Measurements from ENCODE around the gene KCNK10.

The KCNK10 gene

DNA sequence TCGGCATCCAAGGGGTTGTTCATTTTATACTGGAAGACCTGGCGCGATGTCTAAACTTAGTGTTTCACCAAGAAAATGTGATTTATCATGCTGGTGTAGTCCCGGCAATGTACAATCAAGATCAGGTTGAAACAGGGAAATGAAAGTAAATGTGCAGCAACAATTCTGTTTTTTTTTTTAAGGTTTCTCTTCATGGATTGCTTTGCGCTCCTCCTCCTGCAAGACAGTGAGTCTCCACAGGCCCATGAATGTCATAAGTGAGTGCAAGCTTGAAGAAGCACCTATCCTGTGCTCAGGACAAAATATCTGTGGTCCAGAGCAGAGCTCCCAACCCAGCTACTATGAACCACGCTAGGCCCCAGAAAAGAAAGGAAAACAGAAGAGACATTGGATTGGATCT, 143.4 kb downstream of the KCNK10 start:
- TF ChIP-seq, protein P1, sequence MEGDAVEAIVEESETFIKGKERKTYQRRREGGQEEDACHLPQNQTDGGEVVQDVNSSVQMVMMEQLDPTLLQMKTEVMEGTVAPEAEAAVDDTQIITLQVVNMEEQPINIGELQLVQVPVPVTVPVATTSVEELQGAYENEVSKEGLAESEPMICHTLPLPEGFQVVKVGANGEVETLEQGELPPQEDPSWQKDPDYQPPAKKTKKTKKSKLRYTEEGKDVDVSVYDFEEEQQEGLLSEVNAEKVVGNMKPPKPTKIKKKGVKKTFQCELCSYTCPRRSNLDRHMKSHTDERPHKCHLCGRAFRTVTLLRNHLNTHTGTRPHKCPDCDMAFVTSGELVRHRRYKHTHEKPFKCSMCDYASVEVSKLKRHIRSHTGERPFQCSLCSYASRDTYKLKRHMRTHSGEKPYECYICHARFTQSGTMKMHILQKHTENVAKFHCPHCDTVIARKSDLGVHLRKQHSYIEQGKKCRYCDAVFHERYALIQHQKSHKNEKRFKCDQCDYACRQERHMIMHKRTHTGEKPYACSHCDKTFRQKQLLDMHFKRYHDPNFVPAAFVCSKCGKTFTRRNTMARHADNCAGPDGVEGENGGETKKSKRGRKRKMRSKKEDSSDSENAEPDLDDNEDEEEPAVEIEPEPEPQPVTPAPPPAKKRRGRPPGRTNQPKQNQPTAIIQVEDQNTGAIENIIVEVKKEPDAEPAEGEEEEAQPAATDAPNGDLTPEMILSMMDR (IDR thresholded peaks at IDR 0.05; ENCODE audit: borderline replicate concordance, insufficient read depth, low read depth, low read length): no peak

DNA sequence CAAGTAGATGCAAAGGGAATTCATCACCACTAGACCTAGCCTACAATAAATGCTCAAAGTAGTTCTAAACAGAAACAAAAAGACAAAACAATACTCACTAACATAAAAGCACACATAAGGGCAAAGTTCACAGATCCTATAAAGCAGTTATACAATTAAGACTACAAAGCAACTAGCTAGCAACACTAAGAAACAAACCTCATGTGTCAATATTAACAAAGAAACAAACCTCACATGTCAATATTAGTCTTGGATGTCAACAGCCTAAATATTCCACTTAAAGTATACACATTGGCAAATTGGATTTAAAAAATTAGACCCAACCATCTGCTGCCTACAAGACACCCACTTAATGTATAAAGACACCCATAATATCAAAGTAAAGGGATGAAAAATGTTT, 152.7 kb downstream of the KCNK10 start:
- no peak overlapping the region for H3K4me3 ChIP-seq (ENCODE audit: low read depth, low read length)
- TF ChIP-seq, protein P1 (IDR thresholded peaks at IDR 0.05; ENCODE audit: borderline replicate concordance, insufficient read depth, low read depth, low read length): no peak

More for the DNA sequence above, 143.4 kb downstream of the KCNK10 start:
- H3K4me3 ChIP-seq (ENCODE audit: low read depth, low read length): no peak overlapping the region

DNA sequence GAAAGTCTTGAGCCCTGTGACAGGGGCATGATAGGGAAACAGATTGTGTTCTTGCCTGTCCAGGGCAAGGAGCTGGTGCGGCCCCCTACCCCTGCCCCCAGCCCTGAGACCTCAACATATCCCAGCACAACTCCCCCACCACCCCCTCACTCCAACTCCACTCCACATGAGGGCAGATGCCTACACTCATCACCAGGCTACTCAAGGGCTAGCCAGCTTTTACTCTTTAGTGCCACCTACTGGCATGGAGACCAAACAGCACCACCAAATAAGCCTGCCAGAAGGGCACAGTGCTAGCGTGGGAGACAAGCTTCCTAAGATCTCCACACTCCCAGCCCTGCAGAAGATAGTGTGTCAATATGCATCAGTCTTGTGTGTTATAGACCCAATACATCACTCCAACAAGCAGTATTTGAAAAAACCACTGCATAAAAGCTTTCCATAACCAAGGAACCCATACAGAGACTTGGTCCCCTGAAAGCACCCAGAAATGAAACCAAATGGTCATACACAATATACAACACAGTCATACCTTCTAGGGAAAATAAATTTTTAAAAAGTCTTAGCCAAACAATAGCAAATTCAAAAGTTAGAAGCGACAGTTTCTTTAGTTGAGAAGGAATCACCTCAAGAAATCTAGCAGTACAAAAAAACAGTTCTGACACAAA, 154.4 kb downstream of the KCNK10 start:
- H3K4me3 ChIP-seq (ENCODE audit: low read depth, low read length): no peak overlapping the region
- TF ChIP-seq, protein P1 (IDR thresholded peaks at IDR 0.05; ENCODE audit: borderline replicate concordance, insufficient read depth, low read depth, low read length): peak; percentile 90

DNA sequence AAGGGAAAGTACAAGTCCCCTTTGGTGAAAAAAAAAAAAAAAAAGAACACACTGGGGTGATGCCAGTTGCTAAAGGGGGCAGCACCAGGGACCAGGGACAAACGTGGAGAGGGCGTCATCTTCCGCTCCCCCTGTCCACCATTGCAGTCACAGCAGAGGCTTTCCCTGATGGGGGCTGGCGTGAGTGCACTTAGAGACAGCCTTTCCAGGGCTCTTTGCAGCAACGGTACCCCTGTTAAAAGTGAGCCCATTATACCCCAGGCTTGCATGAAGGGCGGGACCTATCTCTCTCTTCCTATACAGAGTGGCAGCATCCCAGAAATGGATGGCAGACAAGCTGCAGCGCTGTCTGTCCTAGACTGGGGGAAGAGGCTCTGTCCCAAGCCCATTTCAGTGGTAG, 155.0 kb downstream of the KCNK10 start:
- no peak overlapping the region for H3K4me3 ChIP-seq (ENCODE audit: low read depth, low read length)
- TF ChIP-seq, protein P1 (IDR thresholded peaks at IDR 0.05; ENCODE audit: borderline replicate concordance, insufficient read depth, low read depth, low read length): no peak

DNA sequence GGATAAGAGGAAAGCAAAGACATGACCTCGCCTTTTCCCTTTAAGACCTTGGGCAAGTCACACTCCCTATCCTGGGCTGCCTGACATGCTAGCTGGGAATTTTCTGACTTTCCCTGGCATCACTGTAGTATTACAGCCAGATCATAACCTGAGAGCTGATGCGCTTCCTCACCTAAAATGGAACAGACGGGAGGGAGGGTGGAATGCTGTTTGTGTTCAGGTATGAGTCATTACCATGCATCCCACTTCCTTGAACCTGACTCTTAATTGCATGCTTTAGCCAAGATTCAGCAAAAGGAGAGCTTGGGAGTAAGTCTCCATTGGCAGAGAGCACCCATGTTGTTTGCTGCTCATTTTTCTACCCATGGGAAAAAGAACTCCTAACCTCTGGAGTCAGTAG, 156.5 kb downstream of the KCNK10 start:
- TF ChIP-seq, protein P1 (IDR thresholded peaks at IDR 0.05; ENCODE audit: borderline replicate concordance, insufficient read depth, low read depth, low read length): no peak

DNA sequence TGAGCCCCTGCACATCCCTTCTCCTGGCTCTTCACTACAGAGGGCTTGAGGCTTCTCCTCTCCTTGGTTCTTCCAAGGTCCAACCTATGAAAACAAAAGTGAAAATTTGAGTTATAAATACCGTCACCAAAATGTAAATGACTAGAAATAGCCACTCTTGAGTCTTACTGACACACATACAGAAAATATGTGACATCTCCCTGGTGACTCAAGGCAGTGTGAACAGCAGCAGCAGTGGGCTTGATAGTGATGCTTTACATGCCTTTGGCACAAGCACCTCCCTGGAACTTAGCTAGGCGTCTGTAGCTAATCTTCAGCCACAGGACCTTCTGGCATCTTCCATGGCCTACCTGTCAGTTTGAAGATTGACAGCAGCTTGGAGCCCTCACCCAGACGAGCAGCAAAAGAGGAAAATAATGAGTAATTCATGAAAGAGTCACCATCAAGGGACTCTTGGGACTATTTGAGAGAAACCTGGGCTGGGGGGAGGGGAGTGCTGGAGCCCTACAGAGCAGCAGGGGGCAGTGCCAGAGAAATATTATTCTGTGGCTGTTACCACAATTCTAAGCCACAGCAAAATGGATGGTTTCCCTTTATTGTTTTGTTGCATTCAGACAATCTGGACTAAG, 158.0 kb downstream of the KCNK10 start:
- TF ChIP-seq, protein P1 (IDR thresholded peaks at IDR 0.05; ENCODE audit: borderline replicate concordance, insufficient read depth, low read depth, low read length): no peak
- no peak overlapping the region for H3K4me3 ChIP-seq (ENCODE audit: low read depth, low read length)

More for the DNA sequence above, 156.5 kb downstream of the KCNK10 start:
- H3K4me3 ChIP-seq (ENCODE audit: low read depth, low read length): no peak overlapping the region

DNA sequence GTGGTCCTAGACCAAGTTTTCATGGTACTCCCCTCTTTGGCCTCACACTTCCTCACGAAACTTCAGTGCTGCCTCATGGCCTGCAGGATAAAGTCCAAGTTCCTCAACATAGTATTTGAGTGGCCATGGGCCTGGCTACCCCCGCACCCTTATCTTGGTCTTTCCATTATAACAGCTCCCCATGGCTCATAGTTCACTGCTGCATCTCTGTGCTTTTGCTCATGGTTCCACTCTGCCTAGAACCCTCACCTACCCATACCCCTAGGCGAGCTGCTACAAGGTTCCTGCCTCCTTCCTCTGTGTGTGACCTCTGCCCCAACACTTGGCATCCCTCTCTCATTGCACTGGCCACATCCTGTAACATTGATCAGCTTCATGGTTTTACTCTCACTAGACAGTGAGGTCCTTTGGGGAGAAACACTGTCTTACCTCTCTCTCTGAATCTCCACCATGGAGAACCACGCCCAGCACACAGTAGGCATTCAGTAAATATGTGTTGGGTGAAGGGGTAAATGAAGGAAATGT, 159.3 kb downstream of the KCNK10 start:
- no peak overlapping the region for H3K4me3 ChIP-seq (ENCODE audit: low read depth, low read length)
- TF ChIP-seq, protein P1 (IDR thresholded peaks at IDR 0.05; ENCODE audit: borderline replicate concordance, insufficient read depth, low read depth, low read length): no peak

Data from GM12875 (cell line).